K562 (cell line): ENCODE results near the gene GALNT13. TPM values are rescaled to one million over a fixed set of nuclear protein-coding genes. Genes with fewer than 3 reads are reported as not detected.

Experiments
- ATAC-seq: fragments of 200-7000 bp; cut with Tn5 transposase; 3 replicates; pipeline ENCODE4 v1.9.1; 2020; ENCODE audit warnings: moderate library complexity
- BruUV-seq: library from RNA; stranded (reverse); fragments of 400-500 nt; replicated peaks from 2 replicates; lab custom pipeline; 2021; lab: Mats Ljungman, UMichigan
- CTCF ChIA-PET: fragments of 300-600 bp; formaldehyde crosslinking; extraction: SDS; loops from one replicate; lab custom pipeline; 2021; ENCODE audit warnings: low intra/inter-chr PET ratio; lab: Yijun Ruan, JAX
- POLR2A ChIA-PET: fragments of 300-600, 350-650 bp; sonication (Branson Sonifier 250); formaldehyde crosslinking; extraction: SDS; loops from one replicate; lab custom pipeline; 2021; ENCODE audit warnings: antibody characterized with exemption, inconsistent platforms; lab: Yijun Ruan, JAX
- DNase-seq, 4 experiments: peaks; one replicate each; pipeline versions ENCODE4 v3.0.0 to v3.0.0-alpha.2; 2011 to 2018; ENCODE audit warnings: low spot score in 3 of 4, mixed read lengths in 3 of 4; ENCODE audit errors: extremely low read depth in 1 of 4
- FAIRE-seq: peaks from 2 replicates; lab custom pipeline; 2011; peaks lifted over from hg19 to GRCh38; lab: Jason Lieb, UNC
- H2AFZ ChIP-seq: 2 replicates; pipeline ENCODE4 v1.6.0; 2011; ENCODE audit warnings: low read depth, low read length, control low read depth, inconsistent platforms
- H3K27ac ChIP-seq: fragments of 200-600 bp; 3 replicates; pipeline ENCODE4 v1.8.0; 2011; ENCODE audit warnings: low read depth, mild to moderate bottlenecking, control low read depth, inconsistent platforms, low read length, moderate library complexity, mixed read lengths; ENCODE audit errors: extremely low read depth
- H3K27me3 ChIP-seq, 2 experiments: fragments of 300-600 bp in 1 of 2; 2 replicates in 1 of 2; 3 replicates in 1 of 2; pipeline versions ENCODE4 v1.6.0 to v1.8.0; 2011; ENCODE audit warnings: inconsistent platforms in 2 of 2, low read length in 2 of 2, mild to moderate bottlenecking in 1 of 2, mixed read lengths in 1 of 2, moderate library complexity in 1 of 2; ENCODE audit not compliant: control insufficient read depth in 2 of 2, insufficient read depth in 2 of 2
- H3K36me3 ChIP-seq: fragments of 300-600 bp; 3 replicates; pipeline ENCODE4 v1.8.0; 2011; ENCODE audit warnings: mild to moderate bottlenecking, low read length, inconsistent platforms; ENCODE audit not compliant: control insufficient read depth, insufficient read depth
- H3K4me1 ChIP-seq, 2 experiments: fragments of 200-600 bp in 1 of 2; replicated peaks in 1 of 2; 2 replicates in 1 of 2; 3 replicates in 1 of 2; pipeline versions ENCODE4 v1.5.1 to v1.8.0; 2011; ENCODE audit warnings: inconsistent platforms in 2 of 2, low read length in 2 of 2, mild to moderate bottlenecking in 1 of 2, mixed read lengths in 1 of 2, moderate library complexity in 1 of 2; ENCODE audit not compliant: control insufficient read depth in 2 of 2, insufficient read depth in 2 of 2
- H3K4me2 ChIP-seq: 2 replicates; pipeline ENCODE4 v1.6.1; 2011; ENCODE audit warnings: low read length, control low read depth, inconsistent platforms, mixed read lengths; ENCODE audit not compliant: insufficient read depth
- H3K4me3 ChIP-seq: fragments of 200-600 bp; sonication (generic), shearing (Covaris generic); 2 replicates; pipeline ENCODE4 v1.5.1; 2016; ENCODE audit warnings: control low read depth, inconsistent platforms
- H3K79me2 ChIP-seq: fragments of 200-600 bp; 3 replicates; pipeline ENCODE4 v1.8.0; 2011; ENCODE audit warnings: low read length, inconsistent platforms; ENCODE audit not compliant: control insufficient read depth, insufficient read depth
- H3K9ac ChIP-seq, 2 experiments: 2 replicates each; pipeline versions ENCODE4 v1.6.0 to v1.6.1; 2011; ENCODE audit warnings: low read depth in 2 of 2, low read length in 2 of 2, control low read depth in 1 of 2, inconsistent platforms in 1 of 2, mild to moderate bottlenecking in 1 of 2, mixed read lengths in 1 of 2; ENCODE audit not compliant: insufficient read depth in 1 of 2
- H3K9me1 ChIP-seq: one replicate; pipeline ENCODE4 v1.6.0; 2011; ENCODE audit warnings: inconsistent platforms, mild to moderate bottlenecking, low read length, moderate library complexity; ENCODE audit not compliant: control insufficient read depth, insufficient read depth
- H3K9me3 ChIP-seq: replicated peaks from 2 replicates; pipeline ENCODE4 v1.5.1; 2011; ENCODE audit warnings: low read depth, low read length, inconsistent platforms; ENCODE audit not compliant: control insufficient read depth, insufficient read depth
- H4K20me1 ChIP-seq: replicated peaks from 2 replicates; pipeline ENCODE4 v1.6.1; 2011; ENCODE audit warnings: low read length, inconsistent platforms, mixed read lengths; ENCODE audit not compliant: control insufficient read depth, insufficient read depth
- BACH1 ChIP-seq: fragments of 200-800 bp; sonication (Bioruptor generic); IDR thresholded peaks from 2 replicates; pipeline ENCODE4 v1.6.1; 2016; ENCODE audit warnings: missing genetic modification characterization, missing compliant biosample characterization
- EGR1 ChIP-seq: fragments of 450-650 bp; conservative IDR thresholded peaks from 2 replicates; pipeline ENCODE4 v1.6.1; 2017; ENCODE audit warnings: mild to moderate bottlenecking
- ELF2 ChIP-seq: fragments of 250-450 bp; sonication (Bioruptor Pico); IDR thresholded peaks from 2 replicates; pipeline ENCODE4 v1.5.0; 2021; ENCODE audit warnings: mild to moderate bottlenecking
- HDAC2 ChIP-seq: fragments of 450-650 bp; IDR thresholded peaks from 2 replicates; pipeline ENCODE4 v1.6.1; 2016; ENCODE audit warnings: mild to moderate bottlenecking
- IRF1 ChIP-seq: sonication (generic); formaldehyde crosslinking; IDR thresholded peaks from 2 replicates; pipeline ENCODE4 v1.8.0; 2022; ENCODE audit warnings: missing genetic modification reagents, mild to moderate bottlenecking, borderline replicate concordance
- MYBL2 ChIP-seq, 2 experiments: fragments of 450-650 bp in 1 of 2; sonication (generic) in 1 of 2; formaldehyde crosslinking in 1 of 2; IDR thresholded peaks; 2 replicates each; pipeline versions ENCODE4 v1.6.1 to v1.8.1; 2017 to 2022; ENCODE audit warnings: borderline replicate concordance in 1 of 2, inconsistent platforms in 1 of 2, low read depth in 1 of 2, mild to moderate bottlenecking in 1 of 2, missing genetic modification reagents in 1 of 2, moderate library complexity in 1 of 2
- PHB ChIP-seq: fragments of 250-450 bp; sonication (Bioruptor Pico); IDR thresholded peaks from 2 replicates; pipeline ENCODE4 v1.5.0; 2021
- PHB2 ChIP-seq: fragments of 450-650 bp; IDR thresholded peaks from 2 replicates; pipeline ENCODE4 v1.6.1; 2017; ENCODE audit warnings: low read depth
- POLR2H ChIP-seq: IDR thresholded peaks from 2 replicates; pipeline ENCODE4 v1.6.1; 2016; ENCODE audit warnings: missing genetic modification characterization, low read depth, mild to moderate bottlenecking, control low read depth, missing compliant biosample characterization, moderate library complexity
- PTTG1 ChIP-seq: fragments of 450-650 bp; IDR thresholded peaks from 2 replicates; pipeline ENCODE4 v1.6.1; 2016; ENCODE audit warnings: low read depth, mild to moderate bottlenecking, missing genetic modification characterization, missing compliant biosample characterization
- PYGO2 ChIP-seq: fragments of 450-650 bp; IDR thresholded peaks from 2 replicates; pipeline ENCODE4 v1.6.1; 2016; ENCODE audit warnings: mild to moderate bottlenecking, missing genetic modification characterization, moderate library complexity, missing compliant biosample characterization
- RFX5 ChIP-seq: IDR thresholded peaks from 2 replicates; pipeline ENCODE4 v1.6.1; 2011; ENCODE audit warnings: low read depth, mild to moderate bottlenecking, improper control_type of control experiment, low read length
- SAP30 ChIP-seq: fragments of 200-600 bp; sonication (generic); IDR thresholded peaks from 2 replicates; pipeline ENCODE4 v1.6.1; 2012; ENCODE audit warnings: borderline replicate concordance, low read depth, mild to moderate bottlenecking, moderate library complexity, low read length, control low read depth, inconsistent platforms; ENCODE audit not compliant: insufficient read depth, poor library complexity, severe bottlenecking
- SNRNP70 ChIP-seq: fragments of 200-400 bp; formaldehyde crosslinking; optimal IDR thresholded peaks from 2 replicates; pipeline ENCODE3; 2017; ENCODE audit warnings: low read depth, low read length
- SPI1 ChIP-seq: IDR thresholded peaks from 2 replicates; pipeline ENCODE4 v1.6.1; 2011; ENCODE audit warnings: low read depth, low read length, control low read depth, borderline replicate concordance
- TCF3 ChIP-seq: sonication (generic); formaldehyde crosslinking; IDR thresholded peaks from 2 replicates; pipeline ENCODE4 v1.4.0; 2020; ENCODE audit warnings: mild to moderate bottlenecking, missing genetic modification reagents
- ZBTB49 ChIP-seq: sonication (generic); formaldehyde crosslinking; IDR thresholded peaks from 2 replicates; pipeline ENCODE4 v1.8.0; 2022; ENCODE audit warnings: missing genetic modification reagents, mild to moderate bottlenecking, borderline replicate concordance
- WGBS: fragments of 100-300 bp; shearing (Covaris generic); methylation state at CpG from one replicate; pipeline ENCODE4 v1.1.6; 2016; ENCODE audit warnings: low coverage, mixed read lengths; ENCODE audit not compliant: insufficient coverage; ENCODE audit errors: missing lambda C conversion rate; 5-methylcytosine and 5-hydroxymethylcytosine counted together
- in situ Hi-C: fragments of 300-500 bp; cut with MboI; formaldehyde crosslinking; loops from 4 replicates; pipeline ENCODE4 v1.15.0; 2018; ENCODE audit warnings: inconsistent platforms, mixed read lengths
- intact Hi-C: fragments of 100-400 bp; cut with micrococcal nuclease; formaldehyde crosslinking; loops from 2 replicates; pipeline ENCODE4 v1.14.2; 2022
- polyA plus RNA-seq, 8 experiments: library from polyadenylated mRNA; depleted of rRNA in 4 of 8; stranded (reverse) in 5 of 8; unstranded in 3 of 8; fragments of >200 nt; fragmentation: Nextera tagmentation in 2 of 8; fragmentation: Illumina TruSeq in 1 of 8; extraction: Ambion mirVana in 2 of 8; extraction: Trizol in 1 of 8; gene quantifications; 2 replicates each; pipeline versions ENCODE4 v1.2.1 to v1.2.3, GENCODE V29; 2011 to 2014; ENCODE audit warnings: inconsistent platforms in 1 of 8, missing spikeins in 1 of 8
- total RNA-seq, 7 experiments: library from RNA; depleted of rRNA in 6 of 7; stranded (reverse); fragments of >200 nt in 6 of 7; fragmentation: Illumina TruSeq in 2 of 7; extraction: Trizol in 2 of 7; gene quantifications; 2 replicates each; pipeline versions ENCODE4 v1.2.1 to v1.2.3, GENCODE V29; 2011 to 2021; ENCODE audit warnings: low replicate concordance in 1 of 7

GALNT13 gene
- total and polyA plus RNA-seq, 9 of the 15 experiments (the other 6 are each of a cell fraction or from before 2014, with no cell fraction given) = not detected

- TF ChIP-seq BACH1 (tag) = no peak
- no peak for TF ChIP-seq PYGO2 (tag)
- no peak for TF ChIP-seq POLR2H (tag)
- TF ChIP-seq, all 486 proteins: peak for 5
Measured at GRCh38 chr2:154293864-154294263, 422.1 kb downstream of the GALNT13 start (continued).

- FAIRE-seq (no peak), ATAC-seq (no peak), DNase-seq (no peak)
- BruUV-seq = no TSS peak
- ChIA-PET POLR2A (no interaction called here), CTCF (no interaction called here)
- no peaks in the 10 kb centered on the region for H3K79me2 ChIP-seq
- in situ Hi-C loops (no loop called here), intact Hi-C loops (no loop called here)
- H3K9me3 ChIP-seq = no peaks in the 10 kb centered on the region
- no peak overlapping the region for H3K27ac ChIP-seq
- no peaks in the 10 kb centered on the region for H3K4me1 ChIP-seq
- no peak overlapping the region for H3K4me3 ChIP-seq
- H3K36me3 ChIP-seq = no peaks in the 10 kb centered on the region
- no peak overlapping the region for H3K9ac ChIP-seq
- H3K27me3 ChIP-seq = no peaks in the 10 kb centered on the region
- no peaks in the 10 kb centered on the region for H4K20me1 ChIP-seq
- no peak overlapping the region for H3K4me2 ChIP-seq
- WGBS = 0% methylated on average over 3 of the region's 3 CpGs
- H2AFZ ChIP-seq = no peak overlapping the region
- no peaks in the 10 kb centered on the region for H3K9me1 ChIP-seq
- TF ChIP-seq EGR1 = no peak
- TF ChIP-seq MYBL2 (IDR thresholded peaks at IDR 0.05; ENCODE audit: low read depth) = no peak
- no peak for TF ChIP-seq MYBL2 (CRISPR knock-in tag; IDR thresholded peaks at IDR 0.05; ENCODE audit: borderline replicate concordance)
- TF ChIP-seq TCF3 (CRISPR knock-in tag) = no peak
- no peak for TF ChIP-seq PHB2
- no peak for TF ChIP-seq SAP30
- TF ChIP-seq RFX5 = no peak
- no peak for TF ChIP-seq PHB
- no peak for TF ChIP-seq SPI1
- TF ChIP-seq ZBTB49 (CRISPR knock-in tag) = no peak
- TF ChIP-seq ELF2 = no peak
- TF ChIP-seq PTTG1 = no peak
- no peak for TF ChIP-seq SNRNP70
- TF ChIP-seq IRF1 (CRISPR knock-in tag) = no peak
- no peak for TF ChIP-seq HDAC2
Measured at GRCh38 chr2:154306266-154306970, 434.7 kb downstream of the GALNT13 start.
